ENCODE measurements around the gene SIPA1. TPM values are rescaled to one million over a fixed set of nuclear protein-coding genes. Genes with fewer than 3 reads are reported as not detected.

SIPA1 gene
- total RNA-seq, 1 donor from 2014 or later: 42.9 TPM

GRCh38 chr11:65646288-65646957, 8.5 kb downstream of the SIPA1 start:
- peaks cover 5% of the 10 kb centered on the region for H3K36me3 Mint-ChIP-seq
- H3K4me3 Mint-ChIP-seq: peak overlapping the region; percentile 17
- peaks cover 3% of the 10 kb centered on the region for H3K27me3 Mint-ChIP-seq (ENCODE audit: low read depth)
- no peaks in the 10 kb centered on the region for H3K9me3 Mint-ChIP-seq
- peaks cover 45% of the 10 kb centered on the region for H3K4me1 Mint-ChIP-seq
- no peak for DNase-seq (ENCODE audit: low spot score in 2 of 2, unreplicated experiment in 2 of 2)
- TF ChIP-seq CTCF (IDR thresholded peaks at IDR 0.05; ENCODE audit: unreplicated experiment): no peak
- no peak overlapping the region for H3K27ac Mint-ChIP-seq

GRCh38 chr11:65646958-65647701, 9.2 kb downstream of the SIPA1 start:
- Mint-ChIP-seq H3K9me3 (no peaks in the 10 kb centered on the region), H3K4me1 (peaks cover 50% of the 10 kb centered on the region), H3K27ac (no peak overlapping the region), H3K27me3 (ENCODE audit: low read depth) (peaks cover 1% of the 10 kb centered on the region), H3K4me3 (peak overlapping the region; percentile 42), H3K36me3 (peaks cover 5% of the 10 kb centered on the region)
- DNase-seq (ENCODE audit: low spot score in 2 of 2, unreplicated experiment in 2 of 2): no peak
- TF ChIP-seq CTCF (IDR thresholded peaks at IDR 0.05; ENCODE audit: unreplicated experiment): no peak

- Mint-ChIP-seq H3K4me3 (no peak overlapping the region), H3K36me3 (peaks cover 10% of the 10 kb centered on the region), H3K9me3 (no peaks in the 10 kb centered on the region), H3K27me3 (ENCODE audit: low read depth) (peaks cover 1% of the 10 kb centered on the region), H3K4me1 (peaks cover 54% of the 10 kb centered on the region), H3K27ac (no peak overlapping the region)
- no peak for DNase-seq (ENCODE audit: low spot score in 2 of 2, unreplicated experiment in 2 of 2)
- no peak for TF ChIP-seq CTCF (IDR thresholded peaks at IDR 0.05; ENCODE audit: unreplicated experiment)
Measured at GRCh38 chr11:65648997-65649493, 11.1 kb downstream of the SIPA1 start.

GRCh38 chr11:65649656-65650546, 12.0 kb downstream of the SIPA1 start:
- H3K27ac Mint-ChIP-seq: no peak overlapping the region
- peaks cover 47% of the 10 kb centered on the region for H3K4me1 Mint-ChIP-seq
- H3K4me3 Mint-ChIP-seq: no peak overlapping the region

More at GRCh38 chr11:65649656-65650546, 12.0 kb downstream of the SIPA1 start:
- no peaks in the 10 kb centered on the region for H3K9me3 Mint-ChIP-seq
- no peak for TF ChIP-seq CTCF (IDR thresholded peaks at IDR 0.05; ENCODE audit: unreplicated experiment)
- H3K36me3 Mint-ChIP-seq: peaks cover 11% of the 10 kb centered on the region
- H3K27me3 Mint-ChIP-seq (ENCODE audit: low read depth): peaks cover 1% of the 10 kb centered on the region
- no peak for DNase-seq (ENCODE audit: low spot score in 2 of 2, unreplicated experiment in 2 of 2)

Data from mesothelial cell of epicardium (in vitro differentiated cells).